ENCODE measurements around the gene PPP4R4.
"Not testable (repeated sequence)": the region's sequence is repeated elsewhere in the genome, so short reads cannot be mapped to it uniquely, and the experiment has no call there.

The PPP4R4 gene

GRCh38 chr14:94227029-94227428 is 52.9 kb downstream of the PPP4R4 start:
- no peak for TF ChIP-seq CTCF (IDR thresholded peaks at IDR 0.05; ENCODE audit: control insufficient read depth, extremely low read depth, insufficient read depth)
- no peak for DNase-seq (ENCODE audit: low read depth)
- H3K4me3 ChIP-seq (ENCODE audit: low read depth, low read length) = no peak overlapping the region

- no peak for TF ChIP-seq CTCF (IDR thresholded peaks at IDR 0.05; ENCODE audit: control insufficient read depth, extremely low read depth, insufficient read depth)
- no peak for DNase-seq (ENCODE audit: low read depth)
- no peak overlapping the region for H3K4me3 ChIP-seq (ENCODE audit: low read depth, low read length)
Measured at GRCh38 chr14:94237046-94237445, 62.9 kb downstream of the PPP4R4 start.

- DNase-seq (ENCODE audit: low read depth) = no peak
- TF ChIP-seq CTCF (IDR thresholded peaks at IDR 0.05; ENCODE audit: control insufficient read depth, extremely low read depth, insufficient read depth) = no peak
- H3K4me3 ChIP-seq (ENCODE audit: low read depth, low read length) = no peak overlapping the region
Measured at GRCh38 chr14:94237983-94238382, 63.9 kb downstream of the PPP4R4 start.

- no peak for TF ChIP-seq CTCF (IDR thresholded peaks at IDR 0.05; ENCODE audit: control insufficient read depth, extremely low read depth, insufficient read depth)
- no peak for DNase-seq (ENCODE audit: low read depth)
- H3K4me3 ChIP-seq (ENCODE audit: low read depth, low read length) = no peak overlapping the region
Measured at GRCh38 chr14:94239406-94239805, 65.3 kb downstream of the PPP4R4 start.

GRCh38 chr14:94244182-94244581 is 70.1 kb downstream of the PPP4R4 start:
- no peak overlapping the region for H3K4me3 ChIP-seq (ENCODE audit: low read depth, low read length)
- no peak for DNase-seq (ENCODE audit: low read depth)
- TF ChIP-seq CTCF (IDR thresholded peaks at IDR 0.05; ENCODE audit: control insufficient read depth, extremely low read depth, insufficient read depth) = no peak

- not testable (repeated sequence) for H3K4me3 ChIP-seq (ENCODE audit: low read depth, low read length); DNase-seq (ENCODE audit: low read depth)
Measured at GRCh38 chr14:94264195-94264594, 90.1 kb downstream of the PPP4R4 start.

GRCh38 chr14:94267352-94267751 is 93.2 kb downstream of the PPP4R4 start:
- TF ChIP-seq CTCF (IDR thresholded peaks at IDR 0.05; ENCODE audit: control insufficient read depth, extremely low read depth, insufficient read depth) = no peak
- no peak for DNase-seq (ENCODE audit: low read depth)
- H3K4me3 ChIP-seq (ENCODE audit: low read depth, low read length) = no peak overlapping the region

- H3K4me3 ChIP-seq (ENCODE audit: low read depth, low read length); DNase-seq (ENCODE audit: low read depth): not testable (repeated sequence)
Measured at GRCh38 chr14:94268582-94268981, 94.5 kb downstream of the PPP4R4 start.

Measured in LNCaP clone FGC (cell line).